ENCODE data around the gene LRRK1.

- no peak for TF ChIP-seq EZH2 (IDR thresholded peaks at IDR 0.05; ENCODE audit: low read depth, unreplicated experiment)
- TF ChIP-seq CTCF (conservative IDR thresholded peaks at IDR 0.05; ENCODE audit: low read depth in 2 of 2): no peak
- TF ChIP-seq NANOG (IDR thresholded peaks at IDR 0.05; ENCODE audit: borderline replicate concordance): no peak
- TF ChIP-seq ZNF331 (CRISPR knock-in tag; IDR thresholded peaks at IDR 0.05; ENCODE audit: low read depth): no peak
- no peak for TF ChIP-seq REST (IDR thresholded peaks at IDR 0.05; ENCODE audit: unreplicated experiment)
- TF ChIP-seq POLR2AphosphoS5 (IDR thresholded peaks at IDR 0.05; ENCODE audit: low read depth): no peak
- no peak for TF ChIP-seq EZH2phosphoT487 (IDR thresholded peaks at IDR 0.05; ENCODE audit: unreplicated experiment)
- no peak for TF ChIP-seq CREB1 (CRISPR knock-in tag; IDR thresholded peaks at IDR 0.05; ENCODE audit: low read depth)
- no peak for TF ChIP-seq ZNF114 (CRISPR knock-in tag; IDR thresholded peaks at IDR 0.05)
- no peak for TF ChIP-seq JUNB (IDR thresholded peaks at IDR 0.05; ENCODE audit: unreplicated experiment)
- no peak for TF ChIP-seq ETS1 (IDR thresholded peaks at IDR 0.05)
- TF ChIP-seq STAT1 (IDR thresholded peaks at IDR 0.05; ENCODE audit: unreplicated experiment): no peak
- TF ChIP-seq ZNF462 (CRISPR knock-in tag; IDR thresholded peaks at IDR 0.05): no peak
Measured at GRCh38 chr15:101042320-101042719, 123.2 kb downstream of the LRRK1 start.

All from GM23338 (cell line).